Ramos (cell line): Measurements from ENCODE around the gene AAK1.

Source experiments
- in situ Hi-C: fragments of 300-500 bp; cut with MboI; formaldehyde crosslinking; loops from one replicate; pipeline ENCODE4 v1.14.3; 2022; ENCODE audit warnings: low sequenced_read_pairs; ENCODE audit not compliant: unreplicated experiment

The AAK1 gene

DNA sequence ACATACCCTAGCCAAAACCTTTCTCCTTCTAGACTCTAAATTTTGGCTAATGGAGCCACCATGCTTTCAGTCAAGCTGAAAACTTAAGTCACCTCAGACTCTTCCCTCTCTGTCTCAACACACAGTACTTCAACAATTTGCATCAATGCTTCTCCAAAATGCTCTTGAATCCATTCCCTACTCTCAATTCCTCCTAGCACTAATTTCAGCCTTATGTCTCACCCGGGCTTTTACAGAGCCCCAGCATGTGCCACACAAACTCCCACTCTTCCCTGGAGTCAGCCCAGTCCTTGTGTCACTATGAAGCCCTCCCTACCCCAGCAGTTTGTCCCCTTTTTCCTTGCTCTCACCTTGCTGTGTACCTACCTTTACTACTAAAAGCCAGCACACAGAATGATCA lies 38.7 kb downstream of the AAK1 start:
- in situ Hi-C loops: no loop called here

DNA sequence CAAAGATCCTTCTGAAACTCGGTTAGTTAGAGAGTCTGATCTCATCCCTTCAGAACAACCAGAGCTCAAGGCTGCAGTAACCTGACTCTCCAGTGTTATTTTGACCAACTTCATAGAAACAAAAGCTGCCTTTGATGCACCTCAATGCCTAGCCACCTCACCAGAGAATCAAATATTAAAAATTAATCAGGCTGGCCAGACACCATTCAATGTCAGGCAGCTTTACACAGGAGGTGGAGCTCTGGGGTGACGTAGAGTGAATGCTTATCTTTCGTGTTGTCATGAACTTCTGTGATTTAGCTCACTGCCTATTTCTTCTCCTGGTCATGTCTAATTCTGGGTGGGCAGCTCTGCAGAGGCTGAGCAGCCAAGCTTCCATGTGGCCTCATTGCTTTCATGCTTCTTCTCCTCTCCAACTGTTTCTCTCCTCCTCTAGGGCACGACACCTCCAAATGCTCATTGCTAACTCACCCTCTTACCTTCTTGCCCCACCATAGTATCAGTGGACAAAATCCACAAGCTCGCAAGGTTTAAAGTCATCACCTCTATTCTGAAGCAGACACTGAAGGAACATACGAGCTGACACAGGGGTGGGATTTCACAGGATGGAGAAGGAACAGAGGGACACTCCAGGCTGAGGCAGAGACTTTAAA lies 39.4 kb downstream of the AAK1 start:
- in situ Hi-C loops: no loop called here

DNA sequence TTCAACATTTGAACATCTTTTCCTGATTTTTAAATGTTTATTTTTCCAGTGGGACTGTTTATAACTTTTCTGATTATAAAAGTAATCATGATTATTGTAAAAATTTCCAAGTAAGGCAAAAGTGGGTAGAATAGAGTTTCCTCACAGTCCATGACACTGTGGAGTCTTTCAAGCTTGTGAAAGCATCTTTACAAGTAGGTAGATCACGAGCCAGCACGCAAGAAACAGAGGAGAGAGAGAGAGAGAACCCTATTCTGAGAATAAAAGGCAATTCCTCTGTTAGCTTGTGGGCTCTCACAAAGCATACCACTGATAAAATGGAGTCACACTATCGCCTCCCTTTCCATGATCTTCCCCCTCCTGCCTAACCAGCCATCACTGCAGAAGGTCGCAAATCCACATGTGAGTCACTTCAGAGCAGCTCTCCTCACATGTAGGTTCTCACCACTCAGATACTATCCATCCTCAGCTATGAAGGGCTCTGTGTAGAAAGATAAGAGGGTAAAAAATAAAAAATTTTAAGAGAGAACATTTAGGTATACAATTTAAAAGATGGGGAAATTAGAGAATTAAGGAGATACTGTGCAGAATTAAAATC lies 40.3 kb downstream of the AAK1 start:
- in situ Hi-C loops: no loop called here

DNA sequence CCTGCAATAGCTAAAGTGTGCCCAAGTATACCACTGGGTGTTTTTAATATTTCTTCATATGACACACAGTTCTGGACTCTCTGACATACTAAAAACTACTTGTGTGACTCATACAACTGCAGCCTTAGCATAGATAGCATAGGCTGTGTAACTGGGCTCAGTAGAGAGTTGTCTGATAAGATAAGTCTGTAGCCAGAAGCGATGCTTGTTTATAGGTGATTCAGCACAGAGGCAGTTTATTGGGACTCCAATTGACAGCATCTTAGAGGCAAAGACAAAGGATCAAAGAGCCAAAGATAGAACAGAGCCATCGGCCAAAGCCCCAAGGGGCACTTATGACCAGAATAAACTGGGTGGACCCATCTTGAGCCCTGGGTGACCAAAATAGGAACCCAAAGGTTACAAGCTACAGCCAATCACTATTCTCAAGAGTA lies 42.3 kb downstream of the AAK1 start:
- in situ Hi-C loops: no loop called here

DNA sequence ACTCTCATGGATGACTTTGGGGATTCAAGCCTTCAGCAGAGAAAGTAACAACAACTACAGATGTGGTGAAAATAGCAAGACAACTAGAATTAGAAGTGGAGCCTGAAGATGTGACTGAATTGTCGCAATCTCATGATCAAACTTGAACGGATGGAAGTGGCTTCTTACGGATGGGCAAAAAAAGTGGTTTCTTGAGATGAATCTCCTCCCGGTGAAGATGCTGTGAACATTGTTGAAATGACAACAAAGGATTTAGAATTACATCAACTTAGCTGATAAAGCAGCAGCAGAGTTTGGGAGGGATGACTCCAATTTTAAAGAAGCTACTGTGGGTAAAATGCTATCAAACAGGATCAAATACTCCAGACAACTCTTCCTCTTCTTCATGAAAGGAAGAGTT lies 43.1 kb downstream of the AAK1 start:
- in situ Hi-C loops: no loop called here

DNA sequence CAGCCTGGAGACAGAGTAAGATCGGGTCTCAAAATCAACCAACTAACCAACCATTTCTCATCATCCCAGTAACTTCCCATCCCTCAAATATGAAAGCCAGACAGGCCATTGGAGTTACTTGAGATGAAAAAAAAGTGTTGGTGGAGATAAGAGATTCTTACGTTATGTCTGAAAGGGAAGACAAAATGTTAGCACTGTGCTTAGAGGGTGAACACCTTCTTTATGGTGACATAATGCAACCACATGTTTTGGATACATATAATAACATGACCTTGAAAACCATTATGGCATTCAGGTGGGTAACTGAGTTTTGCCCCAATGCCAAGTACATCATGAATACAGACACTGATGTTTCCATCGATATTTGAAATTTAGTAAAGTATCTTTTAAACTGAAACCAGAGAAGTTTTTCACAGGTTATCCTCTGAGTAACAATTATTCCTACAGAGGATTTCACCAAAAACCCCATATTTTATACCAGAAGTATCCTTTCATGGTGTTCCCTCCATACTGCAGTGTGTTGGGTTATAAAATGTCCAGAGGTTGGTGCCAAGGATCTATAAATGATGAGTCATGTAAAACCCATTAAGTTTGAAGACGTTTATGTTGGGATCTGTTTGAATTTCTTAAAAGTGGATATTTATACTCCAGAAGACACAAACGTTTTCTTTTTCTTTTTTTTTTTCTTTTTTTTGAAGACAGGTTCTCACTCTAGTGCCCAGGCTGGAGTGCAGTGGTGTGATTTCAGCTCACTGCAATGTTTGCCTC lies 45.5 kb downstream of the AAK1 start:
- in situ Hi-C loops: no loop called here

DNA sequence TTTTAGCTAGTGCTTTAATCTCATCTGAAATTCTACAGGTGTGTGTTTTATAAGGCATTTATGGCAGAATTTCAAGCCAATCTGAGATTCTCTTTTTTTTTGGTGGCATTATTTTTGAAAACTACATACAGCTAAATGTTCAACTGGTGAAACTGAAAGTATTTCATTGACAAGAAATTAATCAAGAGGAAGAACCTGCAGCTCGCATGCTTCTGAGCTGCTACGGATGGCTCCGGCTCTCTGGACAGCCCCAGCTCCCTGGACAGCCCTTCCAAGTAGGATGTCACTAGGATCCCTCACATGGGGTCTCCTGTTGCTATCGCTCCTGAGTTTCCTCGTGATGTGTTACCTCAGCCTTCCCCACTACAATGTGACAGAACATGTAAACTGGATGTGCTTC lies 46.4 kb downstream of the AAK1 start:
- in situ Hi-C loops: no loop called here

DNA sequence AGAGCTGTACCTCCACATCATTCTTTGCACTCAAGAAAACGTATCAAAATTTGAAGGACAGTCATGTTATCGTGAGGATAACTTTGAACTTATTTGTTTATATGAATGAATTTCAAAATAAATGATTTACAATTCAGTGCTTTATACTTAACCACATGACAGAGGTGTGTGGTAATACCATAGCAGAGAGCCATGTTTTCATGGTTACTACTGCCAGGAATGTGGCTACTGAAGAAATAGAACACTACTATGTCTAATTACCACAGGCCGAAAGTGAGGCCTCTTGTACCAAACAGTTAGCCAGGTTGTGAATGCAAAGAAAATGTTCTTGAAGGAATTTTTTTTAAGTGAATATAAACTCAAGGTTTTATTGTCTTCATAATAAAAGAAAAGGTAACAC lies 49.2 kb downstream of the AAK1 start:
- in situ Hi-C loops: no loop called here

DNA sequence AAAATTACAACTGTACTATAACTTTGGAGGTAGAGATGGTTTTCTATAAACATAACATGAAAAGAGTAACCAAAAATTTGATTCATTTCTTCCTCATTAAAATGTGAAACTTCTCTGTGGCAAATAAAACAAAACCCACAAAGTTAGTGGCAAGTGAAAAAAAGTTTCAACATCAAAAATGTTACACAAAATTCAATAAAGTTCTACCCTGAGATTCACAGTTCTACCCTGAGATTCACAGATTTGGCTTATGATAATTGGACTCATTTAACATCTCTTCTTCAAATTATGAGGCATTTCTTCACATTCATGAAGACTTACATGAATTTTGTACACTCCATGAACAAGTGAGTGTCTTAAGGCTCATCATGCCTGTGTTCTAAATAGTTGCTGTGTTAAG lies 51.0 kb downstream of the AAK1 start:
- in situ Hi-C loops: no loop called here

DNA sequence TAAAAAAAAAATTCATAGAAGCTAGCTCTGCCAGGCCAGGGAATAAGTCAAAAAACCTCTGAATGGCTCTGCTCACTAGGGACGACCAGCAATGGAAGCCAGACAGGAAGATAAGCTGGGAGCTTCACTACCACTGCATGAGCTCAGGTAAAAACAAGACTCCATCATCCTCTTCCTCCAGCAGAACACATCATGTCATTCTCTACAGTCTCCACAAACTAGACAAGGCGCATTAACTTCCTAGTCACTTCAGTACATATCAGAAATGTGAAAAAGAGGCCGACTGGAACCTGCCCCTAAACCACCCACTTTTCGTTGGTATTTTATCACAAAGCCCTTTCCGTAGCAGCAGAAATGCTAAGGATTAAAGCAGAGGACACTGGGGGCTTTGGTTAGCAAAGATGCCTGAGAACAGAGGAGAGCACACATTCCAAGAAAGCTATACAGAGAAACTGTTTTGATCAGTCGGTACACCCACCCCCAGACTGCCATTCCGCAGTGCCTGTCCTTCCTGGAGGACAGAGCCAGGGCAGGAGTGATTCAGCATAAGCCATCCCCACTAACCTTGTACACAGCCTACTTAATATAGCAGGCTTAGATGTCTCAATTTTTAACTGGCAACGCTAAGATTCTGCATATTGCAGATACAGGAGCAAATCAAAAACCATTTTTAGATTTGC lies 53.4 kb downstream of the AAK1 start:
- in situ Hi-C loops: no loop called here

DNA sequence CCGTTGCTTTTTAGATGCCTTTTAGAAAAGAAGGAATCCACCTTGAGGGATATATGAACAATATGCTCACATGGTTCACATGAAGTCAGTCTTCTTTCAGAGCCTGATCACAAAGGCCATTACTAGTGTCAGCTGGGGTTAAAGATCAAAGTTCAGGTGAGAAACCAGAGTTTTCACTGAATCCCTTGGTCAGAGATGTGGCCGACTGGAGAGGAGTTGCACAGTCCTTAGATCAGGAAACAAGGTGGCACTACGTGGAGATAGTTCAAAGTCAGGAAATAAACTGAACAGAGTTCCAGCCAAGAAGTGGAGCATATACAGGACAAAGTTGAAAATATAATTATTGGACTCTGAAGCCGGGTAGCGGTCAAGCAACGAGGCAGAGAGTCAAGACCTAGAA lies 54.6 kb downstream of the AAK1 start:
- in situ Hi-C loops: no loop called here

DNA sequence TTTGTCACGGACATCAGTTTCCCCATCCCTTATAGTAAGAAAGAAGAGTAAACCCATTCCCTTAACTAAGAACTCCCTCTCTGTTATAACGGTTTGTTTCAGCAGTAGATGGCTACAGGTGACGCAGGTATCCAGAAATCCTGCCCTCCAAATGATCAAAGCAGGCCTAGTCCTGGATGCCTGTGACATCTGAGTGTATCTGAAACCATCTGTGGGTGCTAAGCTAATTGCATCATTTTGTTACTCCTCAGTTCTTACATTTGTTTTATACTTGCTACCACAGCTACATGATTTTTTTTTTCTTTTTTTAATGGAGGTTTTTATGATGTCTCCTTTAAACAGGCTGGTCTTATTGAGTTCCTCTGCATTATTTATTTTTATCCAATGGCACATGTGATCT lies 55.1 kb downstream of the AAK1 start:
- in situ Hi-C loops: no loop called here

DNA sequence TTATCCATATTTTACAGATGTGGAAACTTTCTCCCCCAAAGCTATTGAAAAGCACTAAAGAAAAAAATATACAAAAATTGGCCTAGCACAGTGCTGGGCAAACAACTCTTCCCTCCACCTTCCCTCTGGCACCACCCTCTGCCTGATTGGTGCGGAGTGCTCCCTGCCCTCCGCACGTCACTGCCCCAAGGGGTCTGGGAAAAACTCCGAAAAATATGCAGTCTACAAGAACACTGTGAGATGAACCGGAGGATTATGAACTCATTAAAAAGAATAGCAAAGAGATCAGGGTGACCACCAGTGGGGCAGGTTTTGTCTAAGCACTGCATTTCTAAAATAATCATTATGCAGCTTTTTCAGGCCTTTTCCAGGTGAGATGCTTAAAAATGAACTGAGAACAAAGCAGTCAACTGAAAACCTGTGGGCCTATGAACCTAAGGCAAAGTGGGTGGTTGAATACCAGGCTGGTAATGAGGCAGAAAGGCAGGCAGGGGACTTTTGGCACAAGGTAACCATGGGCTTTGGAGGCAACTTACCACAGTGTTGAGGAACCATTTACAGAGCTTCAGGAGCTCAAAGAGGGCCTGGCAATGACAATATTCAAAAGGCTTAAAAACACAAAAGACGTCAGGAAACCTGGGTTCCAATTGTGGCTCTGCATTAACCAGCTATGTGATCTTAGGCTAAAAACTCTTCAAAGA lies 57.5 kb downstream of the AAK1 start:
- in situ Hi-C loops: no loop called here

DNA sequence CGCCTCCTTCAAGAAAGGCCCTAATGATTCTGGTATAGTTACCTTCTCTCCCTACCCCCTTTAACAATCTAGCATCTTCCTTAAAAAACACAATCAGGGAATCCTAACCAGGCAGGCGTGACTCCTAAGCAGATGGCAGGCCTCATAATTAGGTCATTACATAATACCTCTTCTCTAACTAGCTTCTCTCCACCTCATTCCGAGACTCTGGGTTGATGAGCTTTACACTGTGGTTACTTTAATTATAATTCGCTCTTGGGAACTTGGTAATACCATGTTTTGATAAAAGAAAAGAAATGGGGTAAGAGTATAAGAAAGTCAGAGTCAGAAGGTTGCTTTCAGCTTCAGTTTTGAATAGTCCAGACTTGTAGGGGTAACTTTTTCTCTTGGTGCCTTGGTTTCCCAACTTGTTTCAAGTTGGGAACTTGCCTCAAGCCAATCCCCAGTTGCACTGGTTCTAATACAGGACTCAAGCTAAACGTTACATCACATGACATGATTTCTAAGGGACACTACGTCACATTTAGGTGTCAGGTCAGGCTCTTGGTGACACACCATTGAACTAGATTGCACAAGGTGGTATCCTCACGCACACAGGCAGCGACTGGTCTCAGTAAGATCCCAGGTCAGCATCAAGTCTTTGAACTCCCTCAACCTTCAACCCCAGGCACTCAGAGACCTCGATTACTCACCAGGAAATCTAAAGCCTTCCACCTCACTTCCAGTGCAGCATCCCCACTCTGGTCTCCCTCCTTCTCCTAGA lies 59.2 kb downstream of the AAK1 start:
- in situ Hi-C loops: no loop called here

DNA sequence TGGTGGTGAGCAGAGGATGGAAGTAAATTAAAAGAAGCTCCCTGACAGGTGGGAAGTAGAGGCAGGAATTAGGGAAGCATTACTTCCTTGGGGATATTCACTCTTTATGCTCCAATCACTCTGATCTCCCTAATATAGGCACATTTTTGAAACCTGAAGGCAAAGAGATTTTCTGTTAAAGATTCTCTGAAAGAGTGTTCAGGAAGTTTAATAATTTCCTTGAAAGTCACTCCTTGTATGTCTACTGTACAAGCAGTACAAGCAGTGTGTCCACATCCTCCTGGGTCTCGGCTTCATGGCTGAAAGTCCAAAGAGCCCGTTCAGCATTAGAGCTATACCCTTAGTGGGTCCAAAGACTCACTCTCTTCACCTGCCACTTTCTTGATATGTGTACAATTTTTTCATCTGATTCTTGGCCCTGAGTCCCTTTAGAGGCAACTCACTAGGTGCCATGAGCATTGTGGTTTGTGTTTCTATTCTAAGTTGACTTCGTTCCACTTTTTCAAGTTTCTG lies 60.2 kb downstream of the AAK1 start:
- in situ Hi-C loops: no loop called here

DNA sequence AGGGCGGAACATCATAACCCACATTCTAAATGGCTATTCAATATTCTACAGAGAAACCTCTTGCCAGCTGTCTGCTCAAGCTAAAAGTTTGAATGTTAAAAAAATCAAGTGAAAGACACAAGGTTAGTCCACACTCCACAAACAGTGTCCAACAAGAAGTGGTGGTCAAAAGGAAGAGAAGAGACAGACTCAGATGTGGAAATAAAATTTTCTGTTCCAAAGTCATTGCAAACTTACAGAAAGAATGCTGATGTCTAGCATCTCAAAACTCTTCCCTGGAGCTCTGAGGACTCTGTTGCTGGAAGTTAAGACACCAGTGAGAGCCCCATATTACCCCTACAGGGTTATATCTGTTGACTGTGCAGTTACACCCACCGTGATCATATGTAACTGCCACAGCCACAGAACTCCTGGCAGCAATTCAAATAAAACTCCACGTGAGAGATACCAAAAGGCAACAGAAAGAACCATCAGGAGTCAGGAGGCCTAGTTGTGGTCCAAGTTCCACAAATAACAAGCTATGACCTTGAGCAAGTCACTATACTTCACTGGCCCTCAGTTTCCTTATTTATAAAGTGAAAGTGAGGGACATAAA lies 60.9 kb downstream of the AAK1 start:
- in situ Hi-C loops: no loop called here

DNA sequence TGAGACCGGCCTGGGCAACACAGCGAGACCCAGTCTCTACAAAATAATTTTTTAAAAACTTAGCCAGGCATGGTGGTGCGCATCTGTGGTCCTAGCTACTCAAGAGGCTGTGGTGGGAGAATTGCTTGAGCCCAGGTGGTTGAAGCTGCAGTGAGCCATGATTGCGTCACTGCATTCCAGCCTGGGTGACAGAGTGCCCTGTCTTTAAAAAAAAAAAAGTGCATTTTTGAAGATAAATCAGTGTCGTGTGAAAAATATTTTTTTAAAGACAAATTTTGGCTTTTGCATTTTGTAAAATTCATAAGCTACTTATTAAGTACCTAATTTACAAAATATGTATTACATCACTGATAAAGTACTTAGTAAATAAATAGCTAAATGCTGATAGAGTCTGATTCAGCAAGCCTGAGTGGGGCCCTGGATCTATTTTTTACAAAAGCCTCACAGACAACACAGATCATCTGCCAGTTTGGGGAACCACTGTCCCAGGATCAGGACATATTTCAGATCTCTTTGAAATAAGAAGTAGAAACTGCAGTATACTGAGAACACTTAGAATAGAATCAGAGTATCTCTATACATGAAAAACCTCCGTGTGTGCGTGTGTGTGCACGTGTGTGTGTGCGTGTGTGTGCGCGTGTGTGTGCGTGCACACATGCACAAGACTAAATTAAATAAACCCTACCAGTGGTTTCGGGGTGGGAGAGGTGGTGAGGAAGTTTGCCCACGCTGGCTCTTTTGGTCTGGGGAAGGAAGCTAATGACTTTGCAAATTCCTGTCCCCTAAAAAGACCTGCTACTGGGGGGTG lies 61.6 kb downstream of the AAK1 start:
- in situ Hi-C loops: no loop called here

DNA sequence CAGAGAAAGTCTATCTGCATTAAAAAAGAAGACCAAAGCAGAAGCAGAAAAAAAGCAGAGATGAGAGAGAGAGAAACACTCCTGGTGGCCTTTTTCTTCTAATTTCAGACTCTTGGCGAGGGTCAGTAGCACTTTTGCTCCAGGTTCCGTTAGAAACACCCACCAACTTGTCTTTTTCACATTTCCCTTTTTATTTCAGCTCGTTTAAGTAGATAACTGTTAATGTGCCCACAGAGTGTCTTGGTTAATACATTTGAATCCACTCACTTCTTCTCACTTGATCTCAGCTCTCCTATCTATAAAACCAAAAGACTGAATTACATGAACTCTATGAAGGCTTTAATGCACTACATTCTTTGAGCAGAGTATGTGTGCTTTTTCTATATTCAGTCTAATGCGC lies 63.1 kb downstream of the AAK1 start:
- in situ Hi-C loops: no loop called here
